ENCODE measurements around the gene SLC6A19. TPM values are rescaled to one million over a fixed set of nuclear protein-coding genes. Genes with fewer than 3 reads are reported as not detected.

Gene SLC6A19
- total and polyA plus RNA-seq, 2 of the 4 experiments (the other 2 are of a cell fraction), result not detected

DNA sequence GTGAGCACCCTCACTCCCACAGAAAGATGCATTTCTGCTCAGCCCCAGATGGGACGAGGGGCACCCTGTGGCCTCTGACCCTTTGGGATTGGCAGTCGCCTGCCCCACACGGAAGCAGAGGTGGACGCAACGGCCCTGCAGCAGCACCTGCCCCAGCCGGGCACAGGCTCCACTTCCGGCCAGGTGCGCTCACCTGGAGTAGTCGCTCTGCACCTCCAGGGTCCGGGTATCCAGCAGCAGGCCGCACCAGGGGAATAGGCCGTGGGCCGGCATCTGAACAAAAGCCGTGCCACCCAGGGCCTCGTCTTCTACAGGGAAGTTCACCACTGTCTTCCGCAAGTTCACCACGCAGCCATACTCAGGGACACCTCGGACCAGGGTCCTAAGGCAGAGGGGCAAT lies 62.8 kb downstream of the SLC6A19 start:
- Histone ChIP-seq H4K91ac (ENCODE audit: insufficient read depth, low read depth, low read length) (no peak overlapping the region), H3K23ac (ENCODE audit: low read depth, low read length) (no peak overlapping the region), H2AK5ac (ENCODE audit: low read depth, low read length) (no peak overlapping the region), H3K4me2 (ENCODE audit: low read depth, low read length) (no peak overlapping the region), H3K27me3 (ENCODE audit: control insufficient read depth, insufficient read depth, low read length) (no peaks in the 10 kb centered on the region), H3K9me1 (ENCODE audit: insufficient read depth, low read length) (no peaks in the 10 kb centered on the region), H3K56ac (ENCODE audit: extremely low read depth, insufficient read depth, low read length) (no peak overlapping the region), H4K8ac (ENCODE audit: low read depth in 2 of 2, low read length in 2 of 2) (no peak overlapping the region), H2AK9ac (replicated peaks; ENCODE audit: low read depth, low read length, poor library complexity) (no peak overlapping the region), H3K27ac (ENCODE audit: insufficient read depth, low read length) (no peak overlapping the region), H3K9ac (ENCODE audit: low read depth, low read length) (no peak overlapping the region), H3K14ac (replicated peaks; ENCODE audit: low read depth, low read length) (no peak overlapping the region), H2BK15ac (ENCODE audit: low read depth, low read length) (no peak overlapping the region), H3K79me1 (ENCODE audit: low read depth in 1 of 2, low read length in 2 of 2) (no peaks in the 10 kb centered on the region), H3K4me3 (ENCODE audit: insufficient read depth, low read depth, low read length) (no peak overlapping the region), H3K4ac (ENCODE audit: low read depth, low read length) (no peak overlapping the region), H4K20me1 (ENCODE audit: insufficient read depth, low read length) (no peaks in the 10 kb centered on the region), H2BK20ac (ENCODE audit: low read depth, low read length) (no peak overlapping the region), H3K36me3 (ENCODE audit: control insufficient read depth, insufficient read depth, low read length) (no peaks in the 10 kb centered on the region), H2BK120ac (ENCODE audit: low read depth, low read length) (no peak overlapping the region), H3K4me1 (ENCODE audit: control insufficient read depth, insufficient read depth, low read length) (no peaks in the 10 kb centered on the region), H3K18ac (ENCODE audit: low read depth, low read length) (no peak overlapping the region), H2BK5ac (ENCODE audit: low read depth, low read length, poor library complexity, severe bottlenecking) (no peak overlapping the region), H3K9me3 (ENCODE audit: control insufficient read depth, insufficient read depth, low read length) (peaks cover 52% of the 10 kb centered on the region), H4K5ac (ENCODE audit: low read depth, low read length) (no peak overlapping the region), H2AFZ (replicated peaks; ENCODE audit: low read length, poor library complexity) (no peak overlapping the region)
- dilution Hi-C loops (cut with HindIII; ENCODE audit: low sequenced_read_pairs, unreplicated experiment) (no loop called here), intact Hi-C loops (cut with micrococcal nuclease) (no loop called here), in situ Hi-C loops (cut with MboI; ENCODE audit: low sequenced_read_pairs) (no loop called here)
- DNase-seq (no peak), ATAC-seq (ENCODE audit: low read depth) (no peak)
- ChIA-PET CTCF (no interaction called here), POLR2A (ENCODE audit: unreplicated experiment) (no interaction called here)
- BruUV-seq (replicated peaks), result no TSS peak
- 86% methylated on average over 14 of the region's 18 CpGs; no CpG with 5 or more reads in 1 of the 2 experiments for WGBS, 2 experiments (ENCODE audit: extremely low coverage in 2 of 2, insufficient read length in 1 of 2)
- TF ChIP-seq USF2 (IDR thresholded peaks at IDR 0.05; ENCODE audit: low read depth, low read length) (no peak), NFE2L2 (IDR thresholded peaks at IDR 0.05; ENCODE audit: low read depth, low read length) (no peak), MXI1 (IDR thresholded peaks at IDR 0.05; ENCODE audit: borderline replicate concordance, low read depth, low read length) (no peak), MAFK (IDR thresholded peaks at IDR 0.05; ENCODE audit: low read depth, low read length) (no peak), SMC3 (IDR thresholded peaks at IDR 0.05; ENCODE audit: low read depth, low read length) (no peak), RAD21 (IDR thresholded peaks at IDR 0.05; ENCODE audit: low read length) (no peak), RFX5 (IDR thresholded peaks at IDR 0.05; ENCODE audit: low read depth, low read length) (no peak), RCOR1 (IDR thresholded peaks at IDR 0.05; ENCODE audit: insufficient replicate concordance, low read length) (no peak), MAZ (IDR thresholded peaks at IDR 0.05; ENCODE audit: borderline replicate concordance, low read depth, low read length) (no peak), BHLHE40 (IDR thresholded peaks at IDR 0.05; ENCODE audit: low read depth, low read length) (no peak)
- TF ChIP-seq, protein P1, sequence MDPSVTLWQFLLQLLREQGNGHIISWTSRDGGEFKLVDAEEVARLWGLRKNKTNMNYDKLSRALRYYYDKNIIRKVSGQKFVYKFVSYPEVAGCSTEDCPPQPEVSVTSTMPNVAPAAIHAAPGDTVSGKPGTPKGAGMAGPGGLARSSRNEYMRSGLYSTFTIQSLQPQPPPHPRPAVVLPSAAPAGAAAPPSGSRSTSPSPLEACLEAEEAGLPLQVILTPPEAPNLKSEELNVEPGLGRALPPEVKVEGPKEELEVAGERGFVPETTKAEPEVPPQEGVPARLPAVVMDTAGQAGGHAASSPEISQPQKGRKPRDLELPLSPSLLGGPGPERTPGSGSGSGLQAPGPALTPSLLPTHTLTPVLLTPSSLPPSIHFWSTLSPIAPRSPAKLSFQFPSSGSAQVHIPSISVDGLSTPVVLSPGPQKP (IDR thresholded peaks at IDR 0.05; ENCODE audit: borderline replicate concordance, low read depth, low read length), result no peak
- TF ChIP-seq, protein P2, sequence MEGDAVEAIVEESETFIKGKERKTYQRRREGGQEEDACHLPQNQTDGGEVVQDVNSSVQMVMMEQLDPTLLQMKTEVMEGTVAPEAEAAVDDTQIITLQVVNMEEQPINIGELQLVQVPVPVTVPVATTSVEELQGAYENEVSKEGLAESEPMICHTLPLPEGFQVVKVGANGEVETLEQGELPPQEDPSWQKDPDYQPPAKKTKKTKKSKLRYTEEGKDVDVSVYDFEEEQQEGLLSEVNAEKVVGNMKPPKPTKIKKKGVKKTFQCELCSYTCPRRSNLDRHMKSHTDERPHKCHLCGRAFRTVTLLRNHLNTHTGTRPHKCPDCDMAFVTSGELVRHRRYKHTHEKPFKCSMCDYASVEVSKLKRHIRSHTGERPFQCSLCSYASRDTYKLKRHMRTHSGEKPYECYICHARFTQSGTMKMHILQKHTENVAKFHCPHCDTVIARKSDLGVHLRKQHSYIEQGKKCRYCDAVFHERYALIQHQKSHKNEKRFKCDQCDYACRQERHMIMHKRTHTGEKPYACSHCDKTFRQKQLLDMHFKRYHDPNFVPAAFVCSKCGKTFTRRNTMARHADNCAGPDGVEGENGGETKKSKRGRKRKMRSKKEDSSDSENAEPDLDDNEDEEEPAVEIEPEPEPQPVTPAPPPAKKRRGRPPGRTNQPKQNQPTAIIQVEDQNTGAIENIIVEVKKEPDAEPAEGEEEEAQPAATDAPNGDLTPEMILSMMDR (conservative IDR thresholded peaks at IDR 0.05; ENCODE audit: low read depth, low read length), result no peak

Data from IMR-90 (cell line).